HL-60 (cell line): ENCODE results near the gene C18orf32.
"Not testable (repeated sequence)": the region's sequence is repeated elsewhere in the genome, so short reads cannot be mapped to it uniquely, and the experiment has no call there.

Experiments used
- DNase-seq, 2 experiments: peaks; one replicate each; pipeline ENCODE4 v3.0.0-alpha.2; 2010 to 2020; ENCODE audit warnings: low read depth in 1 of 2, low spot score in 1 of 2
- H3K27ac ChIP-seq: fragments of 250-450 bp; sonication (Bioruptor Pico); replicated peaks from 2 replicates; pipeline ENCODE4 v1.5.1; 2020; ENCODE audit warnings: mild to moderate bottlenecking, moderate library complexity
- H3K27me3 ChIP-seq: fragments of 250-450 bp; sonication (Bioruptor Pico); 2 replicates; pipeline ENCODE4 v1.5.1; 2021; ENCODE audit warnings: mild to moderate bottlenecking, moderate library complexity; ENCODE audit not compliant: insufficient read depth, poor library complexity, severe bottlenecking
- H3K4me3 ChIP-seq: replicated peaks from 2 replicates; pipeline ENCODE4 v1.5.1; 2011; ENCODE audit warnings: mild to moderate bottlenecking, control low read depth, low read length; ENCODE audit not compliant: insufficient read depth
- CTCF ChIP-seq: IDR thresholded peaks from one replicate; pipeline ENCODE4 v1.5.1; 2011; ENCODE audit warnings: low read length, control low read depth, inconsistent platforms; ENCODE audit not compliant: insufficient read depth
- GABPA ChIP-seq: IDR thresholded peaks from 2 replicates; pipeline ENCODE4 v1.6.1; 2012; ENCODE audit warnings: low read depth
- POLR2AphosphoS5 ChIP-seq: IDR thresholded peaks from 2 replicates; pipeline ENCODE4 v1.6.1; 2012; ENCODE audit warnings: low read depth
- REST ChIP-seq: IDR thresholded peaks from 2 replicates; pipeline ENCODE4 v1.6.1; 2012; ENCODE audit warnings: low read depth; ENCODE audit not compliant: insufficient replicate concordance
- SPI1 ChIP-seq: IDR thresholded peaks from 2 replicates; pipeline ENCODE4 v1.6.1; 2012; ENCODE audit warnings: low read depth, mild to moderate bottlenecking, borderline replicate concordance

C18orf32 gene

GRCh38 chr18:49524951-49525350, 37.9 kb upstream of the C18orf32 start:
- Histone ChIP-seq H3K4me3 (no peak overlapping the region), H3K27ac (no peak overlapping the region), H3K27me3 (no peaks in the 10 kb centered on the region)
- TF ChIP-seq CTCF (no peak), SPI1 (no peak), REST (no peak), POLR2AphosphoS5 (no peak), GABPA (no peak)
- no peak for DNase-seq

GRCh38 chr18:49524349-49524748, 37.3 kb upstream of the C18orf32 start:
- TF ChIP-seq POLR2AphosphoS5 (no peak), GABPA (no peak), SPI1 (no peak), REST (no peak), CTCF (no peak)
- no peak overlapping the region for H3K27ac ChIP-seq
- no peak overlapping the region for H3K4me3 ChIP-seq
- no peaks in the 10 kb centered on the region for H3K27me3 ChIP-seq
- no peak for DNase-seq

GRCh38 chr18:49523580-49524093, 36.6 kb upstream of the C18orf32 start:
- H3K27me3 ChIP-seq, H3K27ac ChIP-seq, DNase-seq, H3K4me3 ChIP-seq: not testable (repeated sequence)

DNA sequence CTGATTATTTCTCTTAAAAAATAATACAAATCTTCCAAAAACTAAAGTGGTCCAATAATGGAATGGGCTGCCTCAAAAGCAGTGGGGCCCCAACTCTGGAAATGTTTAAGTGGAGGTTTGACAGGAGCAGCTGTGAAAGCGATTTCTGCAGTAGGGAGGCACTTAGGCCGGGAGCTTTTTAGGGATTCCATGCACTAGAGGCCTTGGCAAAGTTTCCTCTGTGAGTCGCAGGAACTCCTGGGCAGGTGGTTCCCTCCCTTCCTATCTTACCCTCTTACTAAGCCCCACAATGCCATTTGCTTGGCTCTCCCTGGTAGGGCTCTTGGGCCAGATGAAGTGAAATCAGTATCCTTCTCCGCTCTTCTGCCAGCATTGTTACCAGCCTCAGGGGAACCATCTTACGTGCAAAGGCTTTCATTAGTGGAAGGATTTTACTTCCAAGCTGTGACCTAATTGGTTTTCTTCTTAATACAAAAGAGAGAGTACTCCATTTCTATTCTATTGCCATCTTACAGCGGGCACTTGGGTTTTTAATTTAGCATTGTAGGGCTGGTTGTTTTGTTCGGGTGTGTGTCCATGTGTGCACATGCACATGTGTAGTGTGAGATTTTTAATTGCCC, 34.3 kb upstream of the C18orf32 start:
- no peak for TF ChIP-seq SPI1
- no peak for TF ChIP-seq POLR2AphosphoS5
- no peak for TF ChIP-seq GABPA
- no peak for TF ChIP-seq REST
- TF ChIP-seq CTCF, result no peak
- H3K27ac ChIP-seq, result no peak overlapping the region
- DNase-seq, result no peak

More for the DNA sequence above, 34.3 kb upstream of the C18orf32 start:
- H3K4me3 ChIP-seq, result no peak overlapping the region
- no peaks in the 10 kb centered on the region for H3K27me3 ChIP-seq
